HUES6 (cell line): ENCODE data around the gene BPIFB2.

Source experiments
- H3K27ac ChIP-seq: 2 replicates; pipeline ENCODE4 v1.7.0; 2013; ENCODE audit warnings: low read depth, mild to moderate bottlenecking, low read length, inconsistent platforms
- H3K27me3 ChIP-seq: 2 replicates; pipeline ENCODE4 v1.6.1; 2013; ENCODE audit warnings: low read length; ENCODE audit not compliant: control insufficient read depth, insufficient read depth
- H3K36me3 ChIP-seq: 2 replicates; pipeline ENCODE4 v1.6.1; 2013; ENCODE audit warnings: low read length; ENCODE audit not compliant: control insufficient read depth, insufficient read depth
- H3K4me1 ChIP-seq: 2 replicates; pipeline ENCODE4 v1.6.1; 2013; ENCODE audit warnings: low read length; ENCODE audit not compliant: control insufficient read depth, insufficient read depth
- H3K4me3 ChIP-seq: 2 replicates; pipeline ENCODE4 v1.5.1; 2013; ENCODE audit warnings: low read depth, low read length
- H3K9ac ChIP-seq: one replicate; pipeline ENCODE4 v1.6.1; 2013; ENCODE audit warnings: mild to moderate bottlenecking, low read length
- H3K9me3 ChIP-seq: 2 replicates; pipeline ENCODE4 v1.6.1; 2013; ENCODE audit warnings: low read depth, low read length; ENCODE audit not compliant: control insufficient read depth, insufficient read depth

Gene BPIFB2

DNA sequence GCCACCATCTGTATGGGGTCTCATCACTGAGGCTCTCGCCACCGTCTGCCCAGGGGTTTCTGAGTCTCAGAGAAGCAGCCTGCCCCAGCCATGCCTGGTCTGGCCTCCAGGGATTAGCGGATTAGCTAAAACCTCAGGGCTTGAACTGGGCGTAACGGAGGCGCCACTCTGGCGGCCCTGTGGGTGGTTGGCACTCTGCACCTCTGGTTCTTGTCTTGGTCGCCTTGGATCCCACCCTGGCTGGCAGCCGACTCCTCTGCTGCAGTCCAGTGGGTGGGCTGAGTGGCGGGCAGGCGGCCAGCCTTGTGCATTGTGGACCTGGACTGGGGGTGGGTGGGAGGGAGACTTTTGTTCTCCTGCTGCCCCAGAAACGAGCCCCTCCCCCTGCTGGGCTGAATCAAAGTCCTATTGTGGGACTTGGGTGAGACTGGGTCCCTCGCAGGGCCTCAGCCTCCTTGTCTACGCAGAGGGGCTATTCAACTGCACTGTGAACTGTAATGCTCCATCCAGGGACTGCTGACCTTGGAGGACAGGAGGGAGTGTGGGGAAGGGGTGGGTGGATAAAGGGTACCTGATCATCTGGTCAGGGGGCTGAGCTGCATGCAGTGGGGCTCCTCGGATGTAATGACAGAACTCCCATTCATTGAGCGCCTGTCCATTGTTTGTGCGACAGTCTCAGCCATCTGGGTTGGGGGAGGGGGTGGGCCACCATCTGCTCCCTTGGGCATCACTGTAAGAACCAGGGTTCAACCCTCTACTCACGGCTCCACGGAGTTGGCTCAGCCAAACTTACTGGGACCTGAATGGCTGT is 27.2 kb upstream of the BPIFB2 start:
- H3K4me3 ChIP-seq, result no peak overlapping the region
- no peak overlapping the region for H3K27ac ChIP-seq
- H3K27me3 ChIP-seq, result no peaks in the 10 kb centered on the region
- H3K36me3 ChIP-seq, result no peaks in the 10 kb centered on the region
- H3K9ac ChIP-seq, result no peak overlapping the region
- peaks cover 37% of the 10 kb centered on the region; the same call in 1 of the 2 replicates for H3K4me1 ChIP-seq
- peaks cover 6% of the 10 kb centered on the region; the same call in 1 of the 2 replicates for H3K9me3 ChIP-seq

DNA sequence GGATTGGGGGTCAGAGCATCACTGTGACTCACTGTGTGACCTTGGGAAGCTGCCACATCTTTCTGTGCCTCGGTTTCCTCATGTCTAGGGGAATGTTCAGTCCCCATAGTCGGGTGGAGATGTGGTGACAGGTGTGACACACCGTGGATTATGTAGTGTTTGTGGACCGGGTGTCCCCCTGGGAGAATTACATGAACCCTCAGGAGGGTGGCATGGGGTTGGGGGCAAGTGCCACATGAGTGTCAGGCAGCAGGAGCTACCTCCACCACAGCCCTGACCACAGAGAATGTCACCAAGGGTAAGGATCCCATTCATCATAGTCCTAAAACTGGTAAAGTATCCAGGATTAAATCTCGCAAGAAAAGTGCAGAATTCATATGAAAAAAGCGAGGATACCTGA is 26.5 kb upstream of the BPIFB2 start:
- Histone ChIP-seq H3K36me3 (no peaks in the 10 kb centered on the region), H3K4me1 (peaks cover 31% of the 10 kb centered on the region; the same call in 1 of the 2 replicates), H3K27ac (no peak overlapping the region), H3K27me3 (no peaks in the 10 kb centered on the region), H3K9ac (no peak overlapping the region), H3K9me3 (peaks cover 6% of the 10 kb centered on the region; the same call in 1 of the 2 replicates), H3K4me3 (no peak overlapping the region)

DNA sequence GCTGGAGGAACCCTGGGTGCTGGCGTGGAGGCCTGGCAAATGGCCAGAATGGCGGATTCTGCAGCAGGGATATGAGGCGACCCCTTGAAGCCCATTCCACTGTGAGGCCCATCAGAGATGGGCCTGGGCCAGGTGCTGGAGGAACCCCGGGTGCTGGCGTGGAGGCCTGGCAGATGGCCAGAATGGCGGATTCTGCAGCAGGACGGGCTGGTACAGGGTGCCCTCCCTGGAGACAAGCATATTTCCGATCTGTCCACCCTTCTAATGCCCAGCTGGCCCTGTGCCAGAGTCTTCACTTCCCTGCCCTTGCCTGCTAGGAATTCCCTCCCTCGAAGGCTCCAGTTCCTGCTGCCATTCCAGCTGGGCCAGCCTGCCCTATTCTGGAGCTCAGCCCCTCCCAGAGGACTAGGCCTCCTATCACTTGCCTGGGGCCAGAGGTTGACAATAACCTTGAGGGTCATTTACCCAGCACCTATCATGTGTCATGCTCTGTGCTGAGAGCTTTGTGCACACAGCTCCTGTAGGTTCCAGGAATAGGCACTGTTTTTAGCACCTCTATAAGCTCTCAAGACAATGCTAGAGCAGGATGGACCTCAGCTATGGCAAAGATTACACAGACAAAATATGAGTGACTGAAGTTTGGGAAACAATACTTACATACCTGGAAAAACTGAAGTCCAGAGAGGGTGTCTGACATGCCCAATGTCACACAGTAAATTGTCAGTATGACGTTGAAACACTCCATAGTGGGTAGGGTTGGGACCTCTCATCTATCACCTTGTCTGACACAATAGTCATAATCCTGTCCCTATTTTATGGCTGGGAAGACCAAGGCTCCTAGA is 24.7 kb upstream of the BPIFB2 start:
- Histone ChIP-seq H3K4me3 (no peak overlapping the region), H3K9me3 (no peaks in the 10 kb centered on the region), H3K27ac (no peak overlapping the region), H3K9ac (no peak overlapping the region), H3K4me1 (peaks cover 15% of the 10 kb centered on the region; the same call in 1 of the 2 replicates), H3K36me3 (no peaks in the 10 kb centered on the region), H3K27me3 (no peaks in the 10 kb centered on the region)

DNA sequence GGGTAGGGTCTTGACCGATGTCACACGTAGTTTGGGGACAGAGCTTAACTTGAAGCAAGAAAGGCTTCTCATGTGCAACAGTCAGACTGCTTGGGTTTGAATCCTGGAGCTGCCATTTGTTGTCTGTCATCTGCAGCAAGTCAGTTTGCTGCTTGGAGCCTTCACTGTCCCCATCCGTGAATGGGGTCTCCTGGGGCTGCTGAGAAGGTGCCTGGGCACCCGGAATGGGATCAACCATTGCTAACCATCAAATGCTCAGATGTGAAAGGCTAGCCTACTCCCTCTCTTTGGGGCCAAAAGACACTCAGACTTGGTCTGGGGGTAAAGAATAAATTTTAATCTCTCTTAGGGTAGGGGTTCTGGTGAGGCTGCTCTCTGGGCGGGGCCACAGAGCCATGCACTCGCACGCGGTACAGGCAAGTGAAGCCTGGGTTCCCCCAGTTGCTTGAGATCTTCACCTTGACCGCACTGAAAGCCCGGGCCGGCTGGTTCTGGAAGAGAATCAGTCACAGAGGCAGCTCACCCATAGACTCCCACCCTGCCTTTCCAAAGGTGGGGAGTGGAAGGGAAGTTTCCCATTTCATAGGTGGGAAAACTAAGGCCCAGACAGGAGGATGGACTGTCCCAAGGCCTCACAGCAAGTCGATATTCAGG is 23.9 kb upstream of the BPIFB2 start:
- Histone ChIP-seq H3K27ac (no peak overlapping the region), H3K4me3 (no peak overlapping the region), H3K36me3 (no peaks in the 10 kb centered on the region), H3K9ac (no peak overlapping the region), H3K9me3 (no peaks in the 10 kb centered on the region), H3K4me1 (peaks cover 11% of the 10 kb centered on the region; the same call in 1 of the 2 replicates), H3K27me3 (no peaks in the 10 kb centered on the region)

GRCh38 chr20:32984196-32984595 is 23.3 kb upstream of the BPIFB2 start:
- peaks cover 11% of the 10 kb centered on the region; the same call in 1 of the 2 replicates for H3K4me1 ChIP-seq
- H3K27ac ChIP-seq, result no peak overlapping the region
- H3K4me3 ChIP-seq, result no peak overlapping the region
- no peaks in the 10 kb centered on the region for H3K36me3 ChIP-seq
- no peak overlapping the region for H3K9ac ChIP-seq
- H3K27me3 ChIP-seq, result no peaks in the 10 kb centered on the region
- H3K9me3 ChIP-seq, result no peaks in the 10 kb centered on the region

- Histone ChIP-seq H3K9me3 (no peaks in the 10 kb centered on the region), H3K36me3 (no peaks in the 10 kb centered on the region), H3K9ac (no peak overlapping the region), H3K4me1 (peaks cover 11% of the 10 kb centered on the region; the same call in 1 of the 2 replicates), H3K4me3 (no peak overlapping the region), H3K27me3 (no peaks in the 10 kb centered on the region), H3K27ac (no peak overlapping the region)
These were observed 22.7 kb upstream of the BPIFB2 start for GRCh38 chr20:32984631-32985354.

DNA sequence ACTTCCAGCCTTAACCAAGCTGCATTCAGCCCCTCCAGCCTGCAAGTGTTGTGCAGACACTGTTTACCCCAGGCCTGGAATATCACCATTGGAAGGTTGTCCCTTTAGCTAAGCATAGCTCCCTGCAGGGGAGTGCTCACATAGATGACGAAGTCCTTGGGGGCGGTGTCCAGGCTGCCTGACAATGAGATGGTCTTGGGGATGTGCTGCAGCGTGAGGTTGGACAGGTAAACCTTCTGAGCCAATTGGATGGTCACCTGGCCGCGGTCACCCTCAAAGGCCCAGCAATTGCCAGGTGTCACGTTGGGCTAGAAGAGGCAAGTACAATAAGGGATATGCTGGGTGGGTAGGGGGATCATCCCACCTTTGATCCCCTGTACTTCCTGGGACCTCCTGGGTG is 21.9 kb upstream of the BPIFB2 start:
- Histone ChIP-seq H3K36me3 (no peaks in the 10 kb centered on the region), H3K9ac (no peak overlapping the region), H3K4me1 (peaks cover 11% of the 10 kb centered on the region; the same call in 1 of the 2 replicates), H3K9me3 (no peaks in the 10 kb centered on the region), H3K27ac (no peak overlapping the region), H3K4me3 (no peak overlapping the region), H3K27me3 (no peaks in the 10 kb centered on the region)

DNA sequence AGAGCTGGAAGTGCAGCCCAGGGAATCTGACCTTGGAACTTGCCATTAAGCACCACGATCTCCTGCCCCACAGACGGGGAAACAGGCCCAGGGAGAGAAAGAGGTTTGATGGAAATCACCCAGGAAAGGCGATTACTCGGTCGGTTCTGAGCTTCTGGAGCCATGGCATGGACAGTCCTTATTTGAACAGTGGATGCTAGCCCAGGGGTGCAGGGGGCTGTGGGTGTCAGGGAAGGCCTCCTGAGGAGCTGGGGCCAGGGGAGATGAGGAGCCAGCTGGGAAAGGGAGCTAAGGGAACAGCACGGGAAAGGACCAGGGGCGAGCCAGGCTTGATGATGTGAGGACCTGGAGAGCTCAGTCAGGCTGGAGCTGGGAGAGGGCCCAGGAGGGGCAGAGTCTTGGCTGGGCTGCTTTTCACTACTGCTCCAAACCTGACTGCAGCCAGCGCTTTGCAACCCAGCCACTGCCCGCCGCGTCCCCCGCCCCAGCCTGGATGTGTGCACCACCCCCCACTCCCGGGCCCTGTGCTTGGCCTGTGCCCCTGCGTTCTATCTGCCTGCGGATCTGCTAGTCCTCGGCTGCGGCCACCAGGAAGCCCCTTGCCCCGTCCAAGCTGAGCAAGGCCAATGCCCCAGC is 21.1 kb upstream of the BPIFB2 start:
- no peaks in the 10 kb centered on the region for H3K9me3 ChIP-seq
- no peak overlapping the region for H3K27ac ChIP-seq
- no peak overlapping the region for H3K9ac ChIP-seq

DNA sequence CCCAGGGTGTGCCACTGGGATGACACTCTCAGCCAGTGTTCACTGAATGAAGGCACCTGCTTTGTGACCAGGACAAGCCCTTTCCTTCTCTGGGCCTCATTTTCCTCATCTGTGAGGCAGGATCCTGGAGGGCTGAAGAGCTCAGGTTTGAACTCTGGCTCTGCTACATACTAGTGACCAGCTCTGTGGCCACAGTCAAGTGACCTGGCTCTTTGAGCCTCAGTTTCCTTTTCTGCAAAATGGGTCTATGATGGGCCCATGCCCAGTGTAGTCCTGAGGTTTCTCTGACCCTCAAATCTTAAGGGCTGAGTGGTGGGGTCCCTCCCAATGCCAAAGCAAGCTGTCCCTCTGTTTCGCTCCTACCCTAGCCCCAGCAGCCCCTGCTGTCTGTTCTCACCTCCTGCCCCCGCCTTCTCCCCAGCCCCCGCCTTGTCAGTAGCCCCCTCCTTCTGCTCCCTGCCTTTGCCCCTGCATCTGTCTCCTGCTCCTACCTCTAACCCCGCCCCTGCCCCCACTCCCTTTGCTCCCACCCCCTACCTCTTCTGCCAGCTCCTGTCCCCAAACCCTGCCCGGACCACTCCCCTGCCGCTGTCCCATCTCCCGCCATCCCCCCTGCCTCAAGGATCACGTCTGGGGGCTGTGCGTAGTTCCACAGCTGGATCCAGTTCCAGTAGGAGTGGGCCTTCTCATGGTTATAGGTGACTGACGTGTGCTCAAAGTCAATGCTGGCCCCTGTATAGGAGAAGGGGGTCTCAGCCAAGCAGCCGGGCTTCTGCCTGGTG is 20.3 kb upstream of the BPIFB2 start:
- H3K9ac ChIP-seq, result no peak overlapping the region
- no peaks in the 10 kb centered on the region for H3K9me3 ChIP-seq
- H3K27ac ChIP-seq, result no peak overlapping the region
- H3K4me3 ChIP-seq, result no peak overlapping the region
- H3K27me3 ChIP-seq, result no peaks in the 10 kb centered on the region
- H3K36me3 ChIP-seq, result no peaks in the 10 kb centered on the region
- H3K4me1 ChIP-seq, result peaks cover 11% of the 10 kb centered on the region; the same call in 1 of the 2 replicates

More for the DNA sequence above, 21.1 kb upstream of the BPIFB2 start:
- Histone ChIP-seq H3K27me3 (no peaks in the 10 kb centered on the region), H3K4me1 (peaks cover 11% of the 10 kb centered on the region; the same call in 1 of the 2 replicates), H3K4me3 (no peak overlapping the region), H3K36me3 (no peaks in the 10 kb centered on the region)
